SHP77 (cell line): Measurements from ENCODE around the gene LIMD2.
"Not testable (repeated sequence)": the region's sequence is repeated elsewhere in the genome, so short reads cannot be mapped to it uniquely, and the experiment has no call there.

Experiments
- DNase-seq, 2 experiments: peaks; one replicate each; lab custom pipeline; 2025; lab: John Stamatoyannopoulos, UW

Gene LIMD2

DNA sequence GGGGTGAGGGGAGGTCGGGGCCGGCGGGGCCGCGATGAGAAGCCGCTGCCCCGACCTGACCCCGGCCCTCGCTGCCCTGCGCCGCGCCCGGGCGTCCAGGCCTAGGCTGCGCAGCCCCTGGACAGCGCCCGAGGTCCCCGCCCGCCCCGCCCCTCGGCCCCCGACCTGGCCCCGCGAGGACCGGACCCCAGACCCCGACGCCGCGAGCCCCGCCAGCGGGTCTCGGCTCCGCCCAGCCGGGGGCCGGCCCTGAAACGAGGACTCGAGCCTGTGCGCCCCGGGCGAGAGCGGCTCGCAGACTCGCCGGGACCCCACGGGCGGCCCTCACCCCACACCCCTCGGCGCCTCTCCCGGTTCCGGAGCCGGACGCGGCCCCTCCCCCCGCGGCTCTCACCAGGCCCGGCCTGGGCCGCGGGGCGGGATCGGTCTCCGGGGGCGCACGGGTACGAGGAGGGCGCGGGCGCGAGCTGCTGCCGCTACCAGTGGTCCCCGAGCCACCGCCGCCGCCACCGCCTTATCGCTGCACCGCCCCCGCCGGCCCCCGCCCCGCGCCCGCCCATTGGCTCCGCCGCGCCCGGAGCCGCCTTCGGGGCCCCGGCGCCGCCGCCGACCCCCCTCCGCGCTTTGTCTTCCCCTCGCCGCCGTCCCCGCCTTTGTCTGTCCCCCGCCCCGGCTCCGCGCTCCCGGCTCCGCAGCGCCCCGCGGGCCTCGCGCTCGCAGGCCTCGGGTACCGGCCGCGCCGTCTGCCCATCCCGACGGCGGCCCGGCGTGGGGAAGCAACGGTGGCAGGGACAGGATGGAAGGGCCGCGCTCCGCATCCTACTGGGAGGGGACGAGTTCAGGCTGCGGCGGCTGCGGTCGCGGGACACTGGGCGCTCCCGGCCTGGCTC is at the start of gene LIMD2:
LIMD2 (minus strand) TSS at position 488 of the 890 bp plus-strand sequence. CDS start 827 bp downstream, outside the sequence.
- DNase-seq, result peak in 1 of 2 experiments; percentile 27

DNA sequence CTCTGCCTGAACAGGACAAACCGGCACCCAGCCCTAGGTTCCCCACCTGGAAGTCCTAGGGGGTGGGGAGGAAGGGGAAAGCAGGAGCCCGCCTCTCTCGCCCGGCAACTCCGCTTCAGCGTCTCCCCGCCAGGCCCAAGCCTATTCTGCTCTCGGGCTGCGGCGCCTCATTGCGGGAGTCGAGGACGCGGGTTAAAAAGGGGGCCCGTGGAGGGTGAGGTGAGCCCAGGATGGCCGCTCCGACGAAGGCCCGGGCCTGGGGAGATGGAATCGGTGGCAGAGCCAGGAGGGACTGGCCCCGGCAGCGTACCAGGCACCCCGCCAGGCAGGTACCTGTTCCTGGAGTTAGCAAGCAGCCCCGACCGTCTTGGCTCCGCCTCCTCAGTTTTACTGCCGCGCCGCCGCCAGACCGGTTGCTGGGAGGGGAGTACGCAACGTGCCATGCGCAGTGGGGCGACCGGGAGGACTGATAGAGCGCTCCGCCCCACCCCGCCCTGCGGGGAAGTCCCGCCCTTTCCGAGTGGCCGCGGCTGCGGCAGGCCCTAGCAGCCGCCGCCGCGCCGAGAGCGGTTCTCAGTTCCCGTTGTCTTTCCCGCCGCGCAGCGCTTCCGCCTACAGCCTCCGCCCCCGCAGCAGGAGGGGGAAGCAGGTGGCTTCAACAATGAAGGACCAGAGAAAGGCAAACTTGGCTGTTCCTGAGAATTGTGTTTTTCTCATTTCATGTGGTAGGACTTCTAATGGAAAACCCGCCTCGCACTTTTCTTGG is 41.7 kb upstream of the LIMD2 start, which contains the start of gene STRADA:
STRADA (minus strand) TSS at position 392 of the 766 bp plus-strand sequence. CDS start 13,430 bp downstream, outside the sequence.
- DNase-seq, result peak; percentile 94 to 97

DNA sequence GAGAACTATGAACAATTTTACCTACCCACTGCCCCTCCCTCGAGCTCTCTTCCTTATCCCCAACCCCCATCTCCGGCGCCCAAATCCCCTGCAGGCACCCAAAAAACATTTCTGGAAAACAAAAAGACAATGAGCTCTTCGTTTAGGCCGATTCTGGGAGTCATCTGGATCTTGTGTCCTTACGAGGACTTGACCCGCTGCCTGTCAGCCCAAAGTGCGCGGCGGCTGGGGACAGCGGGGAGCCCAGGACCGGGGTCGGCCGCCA is 41.1 kb upstream of the LIMD2 start:
- DNase-seq, result no peak

DNA sequence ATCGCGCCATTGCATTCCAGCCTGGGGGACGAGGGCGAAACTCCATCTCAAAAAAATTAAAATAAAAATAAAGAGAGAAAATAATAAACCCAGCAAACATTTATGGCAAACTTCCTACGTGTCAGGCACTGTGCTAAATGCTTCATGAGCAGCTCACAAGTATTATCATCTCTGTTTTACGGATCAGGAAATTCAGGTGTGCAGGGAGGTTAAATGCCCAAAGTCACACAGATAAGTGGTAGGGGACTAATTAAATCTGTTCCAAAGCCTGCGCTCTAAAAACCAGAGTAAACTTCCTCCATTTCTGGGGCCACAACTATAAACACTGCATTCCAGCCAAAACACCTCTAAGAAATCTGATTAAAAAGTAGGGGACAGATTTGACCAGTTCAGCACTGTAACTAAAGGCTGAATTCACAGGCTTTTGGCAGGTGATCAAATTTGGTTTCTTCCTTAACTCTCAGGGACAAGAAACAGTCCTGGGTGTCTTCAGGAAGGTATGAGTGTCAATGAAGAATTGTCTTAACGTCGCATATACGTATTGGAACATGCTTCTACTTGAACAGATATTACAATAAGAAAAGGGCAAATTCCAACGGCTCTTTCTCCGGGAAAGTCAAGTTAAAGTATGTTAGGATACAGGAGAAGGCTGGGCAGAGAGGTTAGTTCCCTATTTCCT is 40.7 kb upstream of the LIMD2 start:
- no peak for DNase-seq

DNA sequence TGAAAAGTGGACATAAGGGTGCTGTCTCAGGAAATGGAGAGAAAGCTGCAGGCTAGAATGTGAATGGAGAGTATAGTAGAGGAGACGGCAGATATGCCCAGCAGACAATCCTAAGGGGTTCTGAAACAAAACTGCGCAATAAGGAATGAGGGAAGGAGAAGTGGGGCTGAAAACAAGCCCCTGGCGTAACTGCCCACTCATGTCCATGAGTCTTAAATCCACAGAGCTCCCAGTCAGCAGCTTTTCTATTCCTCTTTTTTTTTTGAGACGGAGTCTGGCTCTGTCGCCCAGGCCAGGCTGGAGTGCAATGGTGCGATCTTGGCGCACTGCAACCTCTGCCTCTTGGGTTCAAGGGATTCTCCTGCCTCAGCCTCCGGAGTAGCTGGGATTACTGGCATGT is 35.8 kb upstream of the LIMD2 start:
- DNase-seq, result no peak

DNA sequence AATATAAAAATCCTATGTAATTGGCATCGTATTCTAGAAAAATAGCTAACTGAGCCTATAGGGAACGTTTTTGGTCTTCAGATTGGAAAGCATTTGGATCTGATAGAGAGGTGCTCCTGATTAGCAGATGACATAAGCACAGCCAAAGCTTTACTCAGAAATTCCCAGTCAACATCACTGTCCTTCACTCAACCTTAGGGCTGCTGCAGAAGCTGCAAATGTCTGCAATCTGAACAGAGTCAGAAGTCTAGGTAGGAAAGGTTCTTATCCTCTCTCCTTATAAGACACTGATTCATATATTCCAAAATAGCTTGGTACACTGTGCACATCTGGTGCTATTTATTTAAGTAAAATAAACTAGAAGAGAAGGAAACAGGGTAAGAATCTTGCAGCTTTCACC is 22.5 kb upstream of the LIMD2 start:
- no peak for DNase-seq

DNA sequence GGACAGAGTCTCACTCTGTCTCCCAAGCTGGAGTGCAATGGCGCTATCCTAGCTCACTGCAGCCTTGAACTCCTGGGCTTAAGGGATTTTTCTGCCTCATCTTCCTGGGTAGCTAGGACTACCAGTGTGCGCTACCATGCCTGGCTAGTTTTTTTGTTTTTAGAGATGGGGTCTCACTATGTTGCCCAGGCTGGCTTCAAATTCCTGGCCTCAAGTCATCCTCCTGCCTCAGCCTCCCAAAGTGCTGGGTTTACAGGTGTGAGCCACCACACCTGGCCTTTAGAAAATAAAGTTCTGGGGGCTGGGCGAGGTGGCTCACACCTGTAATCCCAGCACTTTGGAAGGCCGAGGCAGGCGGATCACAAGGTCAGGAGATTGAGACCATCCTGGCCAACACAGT is 20.3 kb upstream of the LIMD2 start:
- DNase-seq, result not testable (repeated sequence)

DNA sequence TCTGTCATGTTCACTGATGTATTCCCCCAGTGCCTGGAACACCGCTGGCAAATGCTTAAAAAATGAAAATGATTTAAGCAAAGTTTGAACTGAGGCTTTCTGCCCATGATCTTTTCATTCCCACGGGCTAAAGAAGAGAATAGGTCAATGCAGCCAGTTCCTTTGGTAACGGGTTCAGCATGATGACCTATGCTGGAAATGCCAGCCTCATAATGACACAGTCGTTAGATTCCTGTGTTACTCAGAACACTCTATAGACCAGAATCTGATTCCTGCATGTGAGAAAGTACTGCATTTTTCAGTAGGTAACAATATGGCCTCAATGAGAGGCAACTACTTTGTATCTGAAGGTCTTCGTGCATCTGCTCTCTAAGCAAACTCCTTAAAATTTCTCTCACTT is 19.1 kb upstream of the LIMD2 start:
- DNase-seq, result no peak

DNA sequence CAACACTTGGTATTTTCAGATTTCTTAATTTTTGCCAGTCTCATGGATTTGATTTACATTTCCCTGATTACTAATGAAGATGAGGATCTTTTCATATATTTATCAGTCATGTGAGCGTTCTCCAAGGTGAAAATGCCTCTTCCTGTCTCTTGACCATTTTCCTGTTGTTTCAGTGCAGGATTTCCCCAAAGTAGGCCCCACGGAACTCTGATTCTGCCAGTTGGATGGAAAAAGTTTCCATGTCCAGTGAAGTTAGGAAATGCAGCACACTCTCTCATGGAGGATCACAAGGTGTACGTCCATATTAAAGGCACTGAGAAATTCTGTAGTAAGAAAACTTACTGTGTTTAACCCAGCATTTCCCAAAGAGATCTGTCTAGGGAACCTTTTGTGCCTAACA is 16.5 kb upstream of the LIMD2 start:
- DNase-seq, result no peak

DNA sequence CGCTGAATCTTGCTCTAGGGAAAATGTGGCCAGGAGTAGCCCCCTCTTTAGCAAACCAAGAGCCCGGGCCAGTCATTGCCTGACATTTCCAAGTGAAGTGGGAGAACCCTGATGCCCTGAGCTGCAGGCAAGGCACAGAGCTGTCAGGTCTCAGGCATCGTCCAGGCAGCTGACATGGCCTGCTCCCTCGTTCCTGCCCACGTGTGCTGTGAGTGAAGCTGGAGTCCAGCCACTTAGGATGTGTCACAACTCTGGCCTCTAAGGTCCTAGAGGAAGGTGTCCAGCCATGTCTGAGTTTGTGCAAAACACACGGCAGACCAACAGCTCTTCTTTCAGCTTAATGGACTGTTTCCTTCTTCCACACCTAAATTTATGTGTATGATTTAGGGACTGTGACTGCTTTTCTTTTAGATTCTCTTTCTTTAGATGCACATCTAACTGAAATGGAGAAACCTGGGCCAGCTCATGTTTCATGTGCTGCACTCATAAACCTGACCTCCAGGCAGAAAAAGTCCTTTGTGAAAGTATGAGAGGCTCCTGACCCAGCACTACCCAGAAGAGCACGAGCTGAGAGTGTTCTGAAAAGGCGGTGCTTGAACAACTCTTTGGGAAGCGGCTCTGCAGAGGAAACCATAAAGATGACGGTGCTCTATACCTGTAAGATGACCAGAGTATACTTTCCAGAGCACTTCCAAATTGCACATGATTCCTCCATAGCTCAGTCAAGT is 14.8 kb upstream of the LIMD2 start:
- no peak for DNase-seq

DNA sequence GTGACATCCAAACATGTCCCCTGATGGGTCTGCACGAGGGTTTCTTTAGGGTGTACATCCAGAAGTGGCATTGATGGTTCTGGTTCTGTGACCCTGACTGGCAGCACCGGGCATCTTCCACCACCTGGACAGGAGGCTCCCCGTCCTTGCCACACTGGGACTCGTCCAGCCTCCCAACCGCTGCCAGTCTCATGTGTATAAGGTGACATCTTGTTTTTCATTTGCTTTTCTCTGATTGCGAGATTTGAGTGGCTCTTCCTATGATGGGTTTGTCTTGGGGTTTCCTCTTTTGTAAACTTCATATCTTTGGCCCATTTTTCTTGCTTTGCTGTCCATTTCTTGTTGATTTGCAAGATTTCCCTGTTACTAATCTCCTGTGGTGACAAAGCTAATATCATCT is 9.2 kb upstream of the LIMD2 start:
- no peak for DNase-seq

DNA sequence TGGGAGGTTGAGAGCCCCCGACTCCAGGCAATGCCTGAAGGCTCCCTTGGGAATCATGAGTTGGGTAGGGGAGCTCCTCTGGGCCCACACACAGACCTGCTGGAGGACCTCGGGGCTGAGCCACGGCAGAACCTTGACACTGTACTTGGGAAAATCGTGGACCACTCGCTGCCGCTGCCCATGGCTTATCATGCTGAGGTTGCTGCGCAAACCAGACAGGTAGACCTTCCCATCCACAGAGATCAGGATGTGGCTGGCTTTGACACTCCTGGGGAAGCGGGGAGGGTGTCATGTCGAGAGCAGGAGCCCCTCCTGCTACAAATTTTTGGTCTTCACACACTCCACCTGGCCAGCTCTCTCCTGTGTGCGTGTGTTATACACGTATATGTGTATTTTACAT is 7.2 kb upstream of the LIMD2 start:
- DNase-seq, result no peak

DNA sequence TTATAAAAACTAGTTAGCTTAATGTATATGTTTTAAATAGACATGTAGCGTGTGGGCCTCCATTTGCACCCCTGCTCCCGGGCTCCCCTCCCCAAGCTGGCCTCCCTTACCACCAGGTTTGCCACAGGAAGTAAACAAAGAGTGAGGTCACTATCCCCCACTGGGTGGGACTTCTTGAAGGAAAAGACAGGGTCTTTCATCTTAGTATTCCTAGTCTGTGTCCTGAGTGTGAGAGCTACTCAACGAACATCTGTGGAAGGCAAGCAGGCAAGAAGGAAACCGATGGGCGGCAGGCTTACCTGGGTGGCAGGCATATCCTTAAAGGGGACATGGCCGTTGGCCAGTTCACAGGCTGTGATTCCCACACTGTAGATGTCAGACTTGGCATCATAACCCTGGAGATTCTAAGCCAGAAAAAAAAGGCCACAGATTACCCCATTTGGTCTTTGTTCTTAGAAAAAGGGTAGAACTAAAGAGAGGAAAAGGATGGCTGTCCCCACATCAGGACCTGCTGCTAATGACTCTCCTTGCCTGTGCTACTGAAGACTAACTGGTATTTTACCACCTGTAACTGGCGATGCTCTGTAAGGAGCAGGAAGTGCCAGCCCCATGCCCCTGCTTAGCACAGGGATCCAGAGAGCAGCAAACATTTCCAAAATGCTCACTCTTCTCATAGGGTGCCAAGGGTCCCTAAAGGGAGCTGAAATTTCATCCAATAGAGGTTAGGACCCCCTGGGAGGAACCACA is 6.6 kb upstream of the LIMD2 start:
- DNase-seq, result no peak

DNA sequence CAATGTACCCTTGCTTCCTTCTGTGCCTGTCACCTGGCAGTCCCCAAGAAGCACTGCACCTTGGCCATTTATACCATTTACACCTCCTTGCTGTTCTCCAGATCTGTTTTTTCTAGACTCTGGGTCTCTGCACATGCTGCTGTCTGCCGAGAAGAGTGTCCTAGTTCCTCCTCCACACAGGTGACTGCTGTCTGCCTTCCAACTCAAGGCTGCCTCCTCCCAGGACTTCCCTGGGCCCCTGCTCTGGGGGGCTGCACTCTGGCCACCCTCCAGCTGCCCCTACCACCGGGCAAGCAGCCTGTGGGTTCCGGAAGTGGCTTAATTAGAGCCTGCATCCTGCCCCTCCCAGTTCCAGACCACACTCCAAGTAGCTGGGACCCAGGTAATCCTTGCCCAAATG is 5.7 kb upstream of the LIMD2 start:
- no peak for DNase-seq

DNA sequence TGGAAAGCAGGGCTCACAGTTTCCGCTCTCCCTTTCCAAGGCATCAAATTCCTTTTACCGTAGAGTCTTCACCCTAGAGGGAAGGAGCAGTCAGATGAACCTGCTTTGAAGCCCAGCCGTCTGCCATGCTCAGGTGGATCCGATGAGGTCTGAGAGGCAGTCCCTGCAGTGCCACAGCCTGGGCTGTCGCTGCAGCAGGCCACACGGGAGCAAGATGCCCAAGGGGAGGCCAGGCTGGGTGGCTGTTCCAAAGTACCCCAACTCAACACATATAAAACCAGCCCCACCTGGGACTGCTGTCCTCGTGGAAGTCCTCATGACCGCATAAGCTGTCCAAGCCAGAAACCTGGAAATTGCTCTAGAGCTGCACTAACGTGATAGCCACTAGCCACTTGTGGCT is 4.9 kb upstream of the LIMD2 start:
- DNase-seq, result no peak

DNA sequence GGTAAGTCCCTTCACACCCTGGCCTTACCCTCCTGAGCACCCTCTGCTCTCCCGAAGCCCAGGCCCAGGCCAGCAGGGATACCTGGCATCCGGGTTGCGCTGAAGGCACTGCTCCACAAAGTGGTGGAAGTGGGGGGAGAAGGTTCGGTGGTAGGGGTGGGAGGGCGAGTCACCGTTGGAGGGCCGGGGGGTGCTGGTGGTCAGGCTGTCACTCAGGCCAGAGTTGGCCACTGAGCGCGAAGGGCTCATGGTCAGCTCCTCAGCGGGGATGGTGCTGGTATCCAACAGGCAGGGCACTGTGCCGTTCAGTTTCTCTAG is 4.3 kb upstream of the LIMD2 start:
- DNase-seq, result no peak

DNA sequence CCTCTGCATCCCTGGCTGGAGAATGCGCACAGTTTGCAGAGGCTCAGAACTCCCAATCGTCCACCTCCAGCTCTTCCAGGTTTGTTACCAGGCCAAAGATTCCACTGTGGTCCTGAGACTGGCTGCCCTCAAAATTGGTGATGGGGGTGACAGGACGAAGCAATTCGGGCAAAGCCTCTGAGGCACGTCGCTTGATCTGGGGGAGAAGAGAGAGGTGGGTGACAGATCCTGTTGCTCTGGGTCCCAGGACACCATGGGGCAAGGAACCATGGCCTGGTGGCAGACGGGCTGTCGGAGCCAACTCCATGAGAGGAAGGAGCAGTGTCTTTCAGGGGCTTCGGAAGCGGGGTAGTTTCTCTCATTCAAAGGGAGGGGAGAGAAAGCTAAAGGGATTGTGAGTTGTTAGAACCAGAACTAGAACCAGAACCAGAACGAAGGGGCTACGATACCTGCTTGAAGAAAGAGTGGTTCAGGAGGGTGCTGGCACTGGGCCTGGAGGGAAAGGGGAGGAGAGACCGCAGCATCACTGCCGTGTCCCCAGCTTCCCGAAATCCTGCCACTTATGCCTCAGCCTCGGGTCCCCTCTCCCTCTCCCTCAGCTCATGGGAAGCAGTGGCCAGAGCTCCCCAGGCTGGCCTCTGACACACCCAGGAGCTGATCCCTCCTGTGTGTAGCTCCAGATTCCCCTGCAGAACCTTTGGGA is 3.8 kb upstream of the LIMD2 start:
- no peak for DNase-seq

DNA sequence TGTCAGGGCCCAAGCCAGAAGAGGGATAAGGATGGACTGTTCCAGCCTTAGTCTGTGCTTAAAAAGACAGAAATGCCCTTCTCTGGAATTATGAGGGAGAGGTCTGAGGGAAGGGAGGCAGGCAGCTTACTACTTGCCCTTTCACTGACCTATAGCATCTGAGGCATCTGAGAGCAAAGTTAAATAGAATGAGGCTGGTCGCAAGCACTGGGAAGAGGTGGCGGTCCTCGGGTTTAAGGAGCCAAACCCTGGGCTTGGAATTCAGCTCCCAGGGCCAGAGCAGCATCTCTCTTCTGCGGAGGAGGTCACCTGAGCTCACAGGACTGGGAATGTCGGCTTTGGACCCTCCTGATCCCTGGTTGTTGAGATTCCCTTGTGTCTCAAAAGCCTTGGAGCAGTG is 3.1 kb upstream of the LIMD2 start:
- DNase-seq, result no peak

DNA sequence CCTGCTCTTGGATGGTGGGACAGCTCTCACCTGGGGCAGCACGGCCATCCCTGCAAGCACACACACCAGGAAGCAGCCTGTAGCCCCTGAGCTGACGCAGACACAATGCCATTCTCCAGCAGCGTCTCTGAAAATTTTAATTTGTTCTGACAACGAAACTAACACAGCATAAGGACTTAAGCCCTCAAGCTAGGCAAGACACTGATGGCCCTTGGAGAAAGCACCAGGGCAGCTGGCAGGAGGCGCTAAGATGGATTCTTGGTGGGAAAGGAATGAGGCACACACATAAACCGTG is 2.7 kb upstream of the LIMD2 start:
- no peak for DNase-seq

DNA sequence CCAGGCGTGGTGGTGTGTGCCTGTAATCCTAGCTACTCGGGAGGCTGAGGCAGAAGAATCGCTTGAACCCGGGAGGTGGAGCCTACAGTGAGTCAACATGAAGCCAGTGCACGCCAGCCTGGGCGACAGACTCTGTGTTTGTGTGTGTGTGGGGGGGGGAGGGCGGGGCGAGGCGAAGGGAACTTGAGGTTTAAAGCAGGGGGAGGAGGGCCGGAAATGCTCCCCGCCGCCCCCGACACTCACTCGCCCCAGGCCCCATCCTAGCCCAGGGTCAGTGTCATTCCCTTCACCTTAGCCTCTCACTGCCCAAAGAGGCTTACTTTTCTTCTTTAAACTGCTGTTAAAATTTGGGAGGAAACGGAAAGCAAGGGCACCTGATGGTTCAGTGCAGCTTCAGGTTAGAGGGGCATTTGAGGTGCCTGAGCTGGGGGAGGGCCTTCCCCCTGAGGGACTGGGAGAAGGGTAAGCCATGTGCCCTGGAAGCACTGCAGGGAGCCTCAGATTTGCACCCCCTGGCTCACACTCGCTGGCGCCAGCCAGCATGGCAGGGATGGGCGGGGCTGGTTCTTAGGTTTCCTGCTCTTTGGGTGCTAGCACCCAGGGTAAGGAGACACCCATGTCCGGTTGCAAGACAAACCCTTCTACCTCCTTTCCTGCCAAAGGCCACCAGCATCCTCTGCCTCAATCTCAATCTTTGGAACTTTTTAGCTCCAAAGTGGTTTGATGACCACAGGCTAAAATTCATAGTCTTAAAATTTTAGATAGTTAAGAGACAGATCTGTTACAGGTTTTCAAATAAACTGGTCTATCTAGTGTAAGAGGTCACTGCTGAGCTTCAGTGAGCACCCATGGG is 2.2 kb upstream of the LIMD2 start:
- DNase-seq, result no peak
